HG03175 (cell line): ENCODE measurements around the gene CCDC197.

Experiments
- ATAC-seq: cut with Tn5 transposase; IDR thresholded peaks from one replicate; pipeline ENCODE4 v1.9.1; 2021; ENCODE audit warnings: mild to moderate bottlenecking, moderate library complexity; ENCODE audit not compliant: unreplicated experiment

CCDC197 gene

DNA sequence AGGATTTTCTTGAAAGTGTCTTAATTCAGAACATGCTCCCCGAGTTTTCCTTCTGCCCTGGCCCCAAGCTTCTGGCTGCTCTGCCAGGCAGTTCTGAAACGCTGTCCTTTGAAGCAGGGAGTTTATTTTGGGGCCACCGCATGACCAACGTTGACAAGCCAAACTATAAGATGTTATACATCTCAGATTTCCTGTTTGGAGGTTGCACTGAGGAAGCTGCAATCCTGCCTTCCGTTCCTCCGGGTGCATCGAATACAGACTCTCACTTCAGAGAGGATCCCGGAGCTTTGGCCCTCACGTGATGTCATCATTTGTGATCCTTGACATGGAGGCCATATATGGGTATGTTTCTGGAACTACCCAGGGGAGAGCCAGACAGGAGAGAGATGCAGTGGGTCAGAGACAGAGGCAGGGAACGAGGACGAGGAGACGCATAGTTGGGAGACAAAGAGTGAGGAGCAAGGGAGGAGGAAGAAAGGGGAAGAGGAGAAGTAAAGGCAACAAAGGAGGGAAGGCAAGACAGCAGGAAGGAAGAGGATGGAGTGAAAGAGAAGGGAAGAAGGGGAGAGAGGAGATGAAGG is 20.5 kb upstream of the CCDC197 start, which contains the start of gene ASB2:
TSS of gene ASB2 (minus strand) at position 94 of the 581 bp plus-strand sequence. CDS start 12,031 bp downstream, outside the sequence.
- peak; percentile 10 for ATAC-seq

DNA sequence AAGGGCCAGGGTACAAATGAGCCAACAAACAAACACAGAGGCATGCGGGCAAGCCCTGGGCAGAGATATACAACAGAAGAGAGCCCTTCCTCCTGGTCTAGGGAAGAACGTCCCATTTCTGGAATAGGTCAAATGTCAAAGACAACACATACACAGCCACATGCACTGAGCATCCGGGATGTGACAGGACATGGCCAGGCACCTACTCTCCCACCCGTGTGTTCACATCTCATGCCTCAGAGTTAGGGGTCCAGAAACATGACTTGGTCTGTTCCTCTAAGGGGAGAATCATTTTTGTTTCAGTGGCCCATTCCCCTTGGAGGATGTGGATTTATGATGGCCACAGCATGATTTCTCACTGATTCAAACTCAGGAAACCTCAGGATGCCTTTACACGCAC is 19.9 kb upstream of the CCDC197 start:
- no peak for ATAC-seq

DNA sequence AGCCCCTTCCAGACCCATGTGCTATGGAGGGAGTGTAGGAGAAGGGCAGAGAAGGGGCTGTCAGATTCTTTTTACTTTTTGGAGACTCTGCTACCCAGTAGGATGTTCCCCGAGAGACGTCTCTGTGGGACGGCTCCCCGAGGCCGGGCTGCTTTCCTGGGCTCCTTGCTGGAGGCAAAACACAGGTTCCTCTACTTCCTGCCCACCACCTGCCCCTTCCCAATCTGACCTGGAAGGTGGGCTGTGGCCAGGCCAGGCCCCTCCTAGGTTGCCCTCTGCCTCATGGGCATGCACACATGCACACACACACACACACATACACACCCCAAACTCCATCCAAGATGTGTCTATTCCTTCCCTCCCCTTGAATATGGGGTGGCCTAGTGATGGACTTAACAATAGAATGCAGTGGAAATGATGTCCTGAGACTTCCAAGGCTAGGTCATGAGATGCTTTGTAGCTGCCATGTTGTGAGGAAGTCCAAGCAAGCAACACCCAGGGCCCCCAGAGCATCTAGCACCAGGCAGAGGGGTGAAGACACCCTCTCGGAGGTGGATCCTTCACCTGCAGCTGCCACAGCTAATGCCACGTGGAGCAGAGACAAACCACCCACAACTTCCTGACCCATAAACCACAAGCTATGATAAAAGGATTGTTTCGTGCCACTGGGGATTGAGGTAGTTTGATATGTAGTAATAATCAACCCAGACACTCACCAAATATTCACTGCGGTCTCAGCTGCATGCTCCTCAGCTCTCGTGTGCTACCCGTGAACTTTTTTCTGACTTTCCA is 19.1 kb upstream of the CCDC197 start:
- ATAC-seq: peak; percentile 76

DNA sequence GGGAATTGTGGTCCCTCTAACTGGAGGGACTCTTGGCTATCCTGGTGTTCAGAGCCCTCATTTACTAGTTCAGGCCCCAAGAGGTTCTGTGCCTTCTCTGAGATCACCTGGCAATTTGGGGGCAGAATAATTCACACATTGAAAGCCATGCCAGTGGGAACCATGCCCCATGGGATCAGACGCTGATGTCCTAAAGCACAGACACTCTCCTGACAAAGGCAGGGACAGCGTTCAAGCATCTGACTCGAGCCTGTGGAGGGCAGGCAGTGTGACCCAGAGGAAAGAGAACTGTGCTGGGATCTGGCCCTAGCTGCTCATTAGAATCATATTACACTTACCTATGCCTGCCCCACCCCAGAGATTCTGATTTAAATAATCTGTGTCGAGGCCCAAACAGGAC is 18.4 kb upstream of the CCDC197 start:
- no peak for ATAC-seq

DNA sequence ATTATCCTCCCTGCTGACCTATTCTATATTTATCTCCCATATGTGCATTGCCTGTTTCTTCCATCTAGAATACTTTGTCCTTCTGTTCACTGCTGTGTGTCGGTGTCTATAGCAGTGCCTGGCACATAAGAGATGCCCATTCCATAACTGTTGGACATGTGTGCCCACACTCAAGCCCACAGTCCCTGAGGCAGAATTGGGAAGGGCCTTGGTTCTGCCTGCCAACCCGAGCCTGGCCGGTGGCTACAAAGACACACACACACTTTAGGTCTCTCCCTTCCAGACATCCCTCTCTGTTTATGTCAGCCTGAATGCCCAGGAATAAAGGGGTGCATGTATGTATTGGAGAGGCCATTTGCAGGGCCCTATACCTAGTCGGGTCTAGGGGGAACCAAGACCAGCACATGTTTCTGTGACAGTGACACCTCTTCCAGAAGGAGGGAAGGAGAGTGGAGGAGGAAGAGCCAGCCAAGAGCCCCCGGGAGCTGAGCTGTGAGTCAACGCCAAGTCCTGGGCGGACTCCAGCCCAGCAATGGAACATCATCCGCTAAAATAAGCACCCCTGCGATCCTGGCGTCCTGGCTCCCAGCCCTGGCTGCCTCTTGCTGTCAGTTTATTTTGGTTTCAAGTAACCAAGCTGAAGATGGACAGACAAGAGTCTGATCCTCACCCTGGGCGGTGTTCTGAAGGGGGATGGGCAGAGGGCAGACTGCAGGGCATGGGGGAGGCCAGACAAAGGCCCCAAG is 16.5 kb upstream of the CCDC197 start:
- no peak for ATAC-seq

DNA sequence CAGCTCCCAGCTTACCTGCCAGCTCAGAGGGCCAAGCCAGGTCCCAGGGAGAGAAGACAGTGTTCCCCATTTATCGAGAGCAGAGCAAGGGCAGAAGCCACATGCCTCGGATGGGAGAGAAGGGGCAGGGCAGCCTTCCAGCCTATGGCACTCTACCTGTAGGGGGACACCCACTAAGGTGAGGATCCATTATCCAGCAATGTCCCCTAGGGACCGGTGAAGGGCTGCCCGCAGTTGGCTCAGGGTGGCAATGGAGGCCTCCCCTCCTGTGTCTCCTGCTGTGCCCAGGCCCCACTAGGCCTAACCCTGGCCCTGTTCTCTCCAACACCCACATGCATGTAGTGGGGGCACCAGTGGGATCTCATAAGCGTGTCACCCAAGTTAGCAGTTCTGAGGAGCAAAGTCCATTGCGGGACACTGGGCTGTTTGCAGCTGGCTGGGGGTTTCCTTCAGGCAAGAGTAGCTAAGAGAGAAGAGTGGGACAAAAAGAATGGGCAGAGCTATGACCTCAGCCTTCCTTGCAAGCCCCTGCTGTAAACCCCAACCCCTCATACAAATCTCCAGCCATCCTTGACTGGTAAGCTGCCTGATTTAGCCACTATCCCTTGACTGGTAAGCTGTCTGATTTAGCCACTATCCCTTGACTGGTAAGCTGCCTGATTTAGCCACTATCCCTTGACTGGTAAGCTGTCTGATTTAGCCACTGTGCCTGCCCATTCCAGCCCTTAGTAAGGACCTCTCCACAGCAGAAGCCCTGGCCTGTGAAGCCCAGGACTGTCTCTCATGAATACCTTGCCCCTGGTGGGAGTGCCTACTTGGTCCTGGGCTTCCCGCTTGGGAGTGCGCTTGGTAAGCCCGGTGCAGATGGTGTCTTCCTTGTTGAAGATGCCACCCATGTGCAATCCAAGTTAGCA is 15.5 kb upstream of the CCDC197 start:
- ATAC-seq: no peak

DNA sequence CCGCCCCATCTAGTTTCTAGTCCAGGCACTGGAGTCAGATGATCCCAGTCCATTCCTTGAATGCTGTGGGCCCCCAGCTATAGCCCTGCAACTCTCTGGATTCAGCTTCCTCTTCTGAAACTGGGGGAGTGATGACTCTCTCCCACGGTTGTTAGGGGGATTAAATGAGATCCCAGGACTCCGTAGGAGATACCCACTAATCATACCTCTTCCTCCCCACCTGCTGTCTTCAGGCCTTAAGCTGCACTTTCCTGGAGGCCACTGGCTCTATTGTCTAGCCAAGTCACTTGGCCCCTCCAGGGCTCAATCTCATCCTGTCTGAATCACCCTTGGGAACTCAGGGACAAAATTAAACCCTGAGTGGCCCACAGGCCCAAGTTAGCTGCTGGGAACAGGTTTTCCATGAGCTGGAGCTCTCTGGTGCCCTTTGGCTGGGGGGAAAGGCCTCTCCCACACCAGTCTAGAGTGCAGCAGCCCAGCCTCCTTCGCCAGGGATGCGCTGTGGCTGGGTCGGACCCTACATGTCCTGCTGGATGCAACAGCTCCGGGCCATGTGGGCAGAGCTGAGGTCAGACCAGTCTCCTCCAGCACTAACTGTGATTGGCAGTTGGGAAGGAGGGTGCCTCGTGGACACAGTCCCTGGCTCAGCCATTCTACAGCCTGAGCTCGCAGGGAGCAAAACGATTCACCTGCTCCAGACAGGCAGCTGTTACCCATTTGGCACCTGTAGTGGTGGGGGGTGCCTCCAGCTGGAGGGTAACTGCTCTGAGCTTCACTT is 14.7 kb upstream of the CCDC197 start:
- no peak for ATAC-seq

DNA sequence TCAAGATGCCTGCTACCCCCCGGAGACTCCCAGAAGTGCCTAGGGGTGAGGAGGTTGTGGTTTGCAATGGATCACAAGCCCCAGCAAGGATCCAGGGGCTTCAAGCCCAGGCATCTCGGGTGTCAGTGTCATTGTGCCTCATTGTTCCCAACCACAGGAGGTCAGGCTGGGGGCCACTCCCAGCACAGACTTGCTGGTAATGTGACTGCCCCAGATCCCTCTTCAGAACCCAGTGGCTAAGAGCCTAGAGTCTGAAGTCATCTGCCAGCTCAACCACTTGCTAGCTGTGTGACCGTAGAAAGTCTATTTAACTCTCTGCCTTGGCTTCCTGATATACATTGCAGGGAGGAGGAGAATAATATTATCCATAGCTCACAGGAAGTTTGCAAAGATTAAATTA is 13.0 kb upstream of the CCDC197 start:
- ATAC-seq: no peak

DNA sequence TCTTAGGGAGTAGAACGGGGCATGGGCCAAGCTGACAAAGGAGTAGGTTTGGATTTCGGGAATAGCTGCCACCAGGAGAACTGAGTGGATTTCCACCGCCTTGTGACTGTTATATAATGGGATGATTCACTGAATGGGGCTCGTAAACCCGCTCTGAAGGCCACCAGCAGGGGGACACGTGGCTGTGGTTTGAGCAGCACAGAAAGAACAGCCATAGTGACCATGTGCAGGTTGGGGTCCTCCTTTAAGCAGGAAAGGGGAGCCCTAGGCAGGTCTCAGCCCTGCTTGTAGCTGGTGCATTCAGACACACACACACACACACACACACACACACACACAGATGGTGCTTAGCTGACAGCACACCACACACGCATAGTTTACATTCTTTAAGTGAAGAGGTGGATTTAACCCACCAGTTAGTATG is 12.1 kb upstream of the CCDC197 start:
- ATAC-seq: no peak

DNA sequence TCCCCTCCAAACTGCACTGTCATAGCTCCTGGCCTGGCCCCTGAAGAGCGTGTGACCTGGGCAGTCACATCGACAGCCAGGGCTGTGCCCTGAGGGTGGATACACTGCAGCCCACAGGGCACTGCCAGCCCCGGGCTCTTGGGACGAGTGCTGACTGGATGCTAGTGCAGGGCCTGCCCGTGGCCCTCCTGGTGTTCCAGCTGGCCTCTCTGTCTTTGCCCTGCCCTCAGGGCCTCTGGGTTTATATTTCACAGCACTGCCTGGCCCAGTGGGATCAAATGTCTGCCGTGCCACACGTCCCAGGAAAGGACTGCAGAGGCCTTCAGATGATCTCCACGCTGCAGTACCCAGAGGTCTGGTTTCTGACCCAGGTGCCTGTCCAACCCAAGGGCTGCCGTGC is 10.1 kb upstream of the CCDC197 start:
- no peak for ATAC-seq

DNA sequence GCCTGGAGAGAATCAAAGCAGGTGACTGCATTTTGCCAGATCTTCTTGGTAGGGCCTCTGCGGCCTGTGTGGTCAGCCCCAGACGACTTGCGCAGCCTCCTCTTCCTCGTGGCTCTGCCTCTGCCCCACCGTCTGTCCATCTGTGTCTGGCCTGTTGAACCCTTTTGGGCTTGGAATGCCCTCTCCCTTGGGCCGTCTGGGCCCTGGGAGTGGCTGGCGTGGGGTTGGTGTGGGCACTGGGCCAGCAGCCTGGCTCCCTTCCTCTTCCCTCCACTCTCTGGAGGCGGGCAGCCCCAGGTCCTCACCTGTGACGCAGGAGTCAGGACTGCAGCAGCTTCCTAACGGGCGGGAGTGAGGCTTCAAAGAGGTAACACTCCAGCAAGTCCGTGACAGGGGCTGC is 9.7 kb upstream of the CCDC197 start:
- no peak for ATAC-seq

DNA sequence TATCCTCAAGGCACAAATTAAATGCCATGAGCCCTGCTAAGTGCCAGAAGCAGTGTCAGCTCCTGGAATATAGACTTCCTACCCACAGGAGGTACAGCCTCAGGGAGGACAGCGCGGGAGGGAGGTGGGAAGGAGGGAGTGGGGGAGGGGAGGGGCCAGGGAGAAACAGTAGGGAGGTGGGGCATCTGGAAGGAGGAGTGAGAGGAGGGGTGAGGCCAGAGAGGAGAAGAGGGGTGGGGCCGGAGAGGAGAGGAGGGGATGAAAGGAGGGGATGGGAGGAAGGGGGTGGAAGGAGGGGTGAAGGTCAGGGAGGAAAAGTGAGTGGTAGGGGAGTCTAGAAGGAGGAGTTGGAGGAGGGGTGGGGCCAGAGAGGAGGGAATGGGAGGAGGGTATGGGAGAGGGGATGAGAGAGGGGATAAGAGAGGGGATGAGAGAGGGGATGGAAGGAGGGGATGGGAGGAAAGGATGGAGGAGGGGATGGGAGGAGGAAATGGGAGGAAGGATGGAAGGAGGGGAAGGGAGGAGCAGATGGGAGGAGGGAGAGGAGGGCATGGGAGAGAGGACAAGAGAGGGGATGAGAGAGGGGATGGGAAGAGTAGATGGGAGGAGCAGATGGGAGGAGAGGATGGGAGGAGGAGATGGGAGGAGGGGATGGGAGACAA is 9.2 kb upstream of the CCDC197 start:
- ATAC-seq: no peak

DNA sequence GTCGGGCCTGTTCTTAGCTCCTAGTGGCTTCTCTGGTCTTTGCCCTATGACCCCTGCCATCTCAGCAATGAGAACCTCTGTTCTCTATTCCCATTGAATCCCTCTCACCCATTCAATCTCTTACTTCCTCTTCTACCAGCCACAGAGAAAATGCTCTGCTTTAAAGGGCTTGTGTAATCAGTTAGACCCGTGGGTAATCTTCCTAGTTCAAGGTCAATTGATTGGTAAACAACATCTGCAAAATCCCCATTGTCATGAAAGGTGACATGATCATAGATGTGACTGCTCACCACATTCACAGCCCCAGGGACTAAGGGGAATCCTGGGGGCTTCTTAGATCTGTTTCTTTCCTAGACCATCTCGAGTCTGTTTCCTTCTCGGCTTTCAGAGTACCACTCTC is 7.2 kb upstream of the CCDC197 start:
- ATAC-seq: peak; percentile 50

DNA sequence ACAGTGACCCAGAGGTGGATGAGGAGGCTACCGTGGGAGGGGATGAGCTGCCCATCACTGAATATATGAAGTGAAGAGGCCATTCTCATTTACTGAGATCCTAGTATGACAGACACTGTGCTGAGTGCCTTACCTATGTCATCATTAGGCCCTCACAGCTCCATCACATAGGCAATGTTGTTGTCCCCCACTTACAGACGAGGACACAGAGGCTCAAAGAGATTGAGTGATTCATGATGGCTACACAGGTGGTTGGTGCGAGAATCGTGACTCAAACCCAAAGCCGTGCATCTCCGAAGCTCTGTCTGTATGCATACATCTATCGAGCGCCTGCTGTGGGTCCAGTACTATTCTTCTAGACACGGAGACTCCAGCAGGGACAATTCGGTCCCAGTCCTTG is 5.9 kb upstream of the CCDC197 start:
- ATAC-seq: no peak

DNA sequence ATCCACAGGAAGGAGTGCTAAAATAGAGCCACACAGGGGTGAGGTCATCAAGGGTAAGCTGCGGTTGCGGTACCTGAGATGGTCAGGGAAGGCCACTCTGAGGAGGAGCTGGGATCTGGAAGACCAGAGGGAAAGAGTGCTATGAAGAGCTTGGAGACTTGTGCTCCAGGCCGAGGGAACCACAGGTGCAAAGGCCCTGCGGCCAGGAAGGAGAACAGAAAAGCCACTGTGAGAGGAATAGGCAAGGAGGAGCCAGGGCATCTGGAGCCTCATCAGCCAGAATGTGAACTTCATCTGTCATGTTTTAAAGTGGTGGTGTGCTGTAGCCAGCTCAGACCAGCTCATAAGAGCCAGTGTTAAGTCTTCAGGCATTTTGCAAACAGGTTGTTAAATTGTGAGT is 5.5 kb upstream of the CCDC197 start:
- no peak for ATAC-seq

DNA sequence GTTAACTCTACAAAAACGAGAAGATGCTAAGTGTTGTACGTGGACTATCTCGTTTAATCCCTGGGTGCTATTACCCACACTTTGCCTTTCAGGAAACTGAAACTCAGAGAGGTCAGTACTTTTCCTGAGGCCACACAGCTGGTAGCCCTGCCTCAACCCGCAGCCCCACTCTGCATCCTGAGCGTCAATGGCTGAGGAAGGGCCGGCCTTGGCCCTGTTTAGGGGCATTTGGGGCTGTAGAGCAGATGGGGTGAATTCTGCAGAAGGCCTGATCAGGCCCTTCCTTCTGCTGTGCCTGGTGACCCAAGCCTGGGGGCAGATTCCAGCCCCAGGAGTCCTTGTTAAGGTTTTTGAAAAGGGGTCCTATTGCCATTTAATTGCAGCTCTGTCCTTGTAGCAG is 3.7 kb upstream of the CCDC197 start:
- ATAC-seq: no peak

DNA sequence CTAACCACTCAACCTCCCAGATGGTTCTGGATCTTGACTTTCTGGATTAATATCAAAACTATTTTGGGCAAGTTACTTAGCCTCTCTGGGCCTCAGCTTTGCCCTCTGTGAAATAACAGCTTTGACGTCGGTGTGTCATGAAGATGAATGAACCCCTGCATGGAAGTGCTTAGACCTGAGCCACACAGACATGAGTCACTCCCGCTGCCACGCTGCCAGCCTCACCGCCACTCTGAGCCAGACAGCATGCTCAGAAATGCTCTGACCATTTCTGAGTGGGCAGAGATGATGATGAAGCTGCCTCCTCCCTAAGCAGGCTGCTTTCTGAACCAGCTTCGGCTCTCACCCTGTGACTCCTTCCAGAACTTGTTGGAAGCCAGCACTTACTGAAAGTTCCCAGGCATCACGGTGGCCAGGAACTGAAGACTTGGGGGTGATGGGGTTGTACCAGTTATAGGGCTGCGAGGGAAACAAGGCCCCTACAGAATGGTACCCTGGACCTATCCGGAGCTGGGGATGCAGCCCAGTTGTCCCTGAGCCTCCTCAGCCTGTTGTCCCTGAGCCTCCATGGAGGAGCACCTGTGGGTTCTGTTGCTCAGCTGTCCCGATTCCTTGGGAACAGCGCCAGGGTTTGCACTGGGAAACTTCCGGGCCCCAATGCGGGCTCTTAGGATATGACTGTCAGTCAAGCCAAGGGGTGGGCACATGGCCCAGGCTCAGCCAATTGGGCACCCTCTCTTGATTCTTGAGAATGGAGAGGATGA is 2.0 kb upstream of the CCDC197 start:
- ATAC-seq: no peak

DNA sequence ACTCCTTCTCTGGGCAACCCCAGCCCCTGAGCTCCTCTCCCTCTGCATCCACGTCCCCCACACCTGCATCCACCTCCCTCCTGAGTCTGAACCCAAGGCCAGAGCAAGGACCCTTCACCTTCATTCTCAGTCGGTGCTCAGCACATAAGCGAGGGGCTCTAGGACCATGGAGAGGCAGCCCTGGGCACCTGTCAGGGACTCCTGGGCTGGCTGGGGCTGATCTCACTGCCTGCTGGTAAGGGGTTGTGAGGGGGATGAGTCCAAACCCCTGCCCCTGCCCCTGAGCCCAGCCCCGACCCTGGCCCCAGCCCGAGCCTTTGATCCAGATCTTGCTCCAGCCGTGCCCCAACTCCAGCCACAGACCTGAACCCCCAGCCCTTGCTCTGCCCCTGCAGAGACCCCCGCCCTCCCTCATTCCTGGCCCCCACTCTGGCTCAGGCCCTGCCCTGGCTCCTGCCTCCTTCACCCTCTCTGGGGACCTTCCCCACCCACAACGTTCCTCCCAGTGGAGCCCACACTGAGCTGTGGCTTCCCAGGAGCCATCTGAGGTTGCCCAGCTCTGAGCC is 888 bp upstream of the CCDC197 start:
- no peak for ATAC-seq
